Right kidney (tissue), 1 donor: Measurements from ENCODE around the gene CRIM1.

Source experiments
- DNase-seq: peaks from one replicate; pipeline ENCODE4 v3.0.0-alpha.2; 2016

The CRIM1 gene

DNA sequence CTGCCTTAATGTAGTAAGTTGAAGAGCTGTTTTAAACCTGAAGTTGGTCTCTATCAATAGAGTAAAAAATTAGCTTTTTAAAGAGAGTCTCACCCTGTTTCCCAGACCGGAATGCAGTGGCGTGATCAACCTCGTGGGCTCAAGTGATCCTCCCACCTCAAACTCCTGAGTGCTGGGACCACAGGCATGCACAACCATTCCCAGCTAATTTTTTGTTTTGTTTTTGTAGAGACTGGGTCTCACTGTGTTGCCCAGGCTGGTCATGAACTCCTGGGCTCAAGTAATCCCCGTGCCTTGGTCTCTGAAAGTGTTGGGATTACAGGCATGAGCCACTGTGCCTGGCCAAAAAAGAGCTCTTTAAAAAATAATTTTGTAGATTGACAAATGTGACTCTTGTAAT is 40.3 kb downstream of the CRIM1 start:
- no peak for DNase-seq

- no peak for DNase-seq
These were observed 41.4 kb downstream of the CRIM1 start for GRCh38 chr2:36396878-36397539.

DNA sequence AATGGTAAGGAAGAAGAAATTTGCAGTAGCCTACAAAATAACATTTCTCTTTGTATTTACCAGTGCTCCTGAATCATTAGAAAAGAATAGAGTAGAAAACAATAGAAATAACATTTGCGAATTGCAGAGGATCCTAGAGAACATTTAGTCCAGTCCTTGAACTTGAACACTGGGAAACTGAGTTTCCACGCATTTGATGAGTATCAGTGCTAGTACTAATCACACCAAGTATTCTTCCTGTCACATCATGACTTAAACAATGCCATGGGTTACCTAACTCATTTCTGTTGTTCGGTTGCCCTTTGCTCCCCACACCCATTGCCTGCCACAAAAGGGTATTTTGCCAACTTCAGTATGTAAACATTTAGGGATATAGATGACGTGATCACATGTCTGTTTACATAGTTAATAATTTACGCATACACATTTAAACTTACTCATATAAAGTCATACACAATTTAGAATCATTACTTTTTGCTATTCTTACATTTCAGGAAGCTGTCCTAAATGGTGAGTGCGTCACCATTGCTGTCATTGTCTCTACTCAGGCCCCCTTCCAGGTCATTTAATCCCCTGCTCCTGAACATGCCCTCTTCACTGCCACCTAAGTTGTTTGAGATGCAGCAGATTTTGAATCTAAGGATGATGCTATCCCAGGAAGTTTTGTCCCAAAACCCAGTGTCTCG is 42.3 kb downstream of the CRIM1 start:
- DNase-seq, result no peak

GRCh38 chr2:36399050-36399449 is 43.5 kb downstream of the CRIM1 start:
- DNase-seq, result no peak

- DNase-seq, result no peak
These were observed 48.2 kb downstream of the CRIM1 start for GRCh38 chr2:36403675-36404230.

DNA sequence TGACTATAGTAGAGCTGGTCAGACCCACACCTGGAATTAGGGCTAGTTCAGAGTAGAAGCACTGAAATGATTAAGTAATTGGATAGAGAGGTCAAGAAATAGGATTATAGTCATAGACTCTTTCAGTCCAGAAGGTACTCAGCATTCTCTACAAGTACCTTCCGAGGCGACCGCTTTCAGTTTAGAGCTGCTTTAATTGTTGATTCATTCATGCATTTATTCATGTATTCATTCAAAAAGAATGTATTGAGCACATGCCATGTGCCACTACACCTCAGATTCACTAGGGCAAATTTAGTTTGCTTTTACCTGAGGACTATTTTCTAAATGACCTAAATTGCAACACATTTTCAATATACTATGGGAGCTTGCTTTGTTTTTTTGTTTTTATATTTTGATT is 48.7 kb downstream of the CRIM1 start:
- DNase-seq, result no peak

DNA sequence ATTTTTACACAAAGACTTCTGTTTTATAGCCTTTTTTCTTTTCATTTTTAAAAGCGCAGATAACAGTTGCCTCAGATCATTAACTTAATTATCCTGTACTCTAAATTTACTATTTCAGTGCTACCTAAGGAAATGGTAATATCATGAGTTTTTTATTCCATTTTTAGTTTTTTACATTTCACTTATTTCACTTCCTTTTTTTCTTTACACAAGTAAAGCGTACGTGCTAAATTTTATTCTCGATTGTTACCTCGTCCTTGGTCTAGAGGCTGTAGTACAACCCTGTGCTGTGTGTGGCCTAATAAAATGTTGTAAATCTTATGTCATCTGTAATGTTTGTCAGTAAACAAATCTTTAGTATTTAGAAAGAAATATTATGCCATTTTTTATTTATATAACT is 49.2 kb downstream of the CRIM1 start:
- DNase-seq, result no peak

DNA sequence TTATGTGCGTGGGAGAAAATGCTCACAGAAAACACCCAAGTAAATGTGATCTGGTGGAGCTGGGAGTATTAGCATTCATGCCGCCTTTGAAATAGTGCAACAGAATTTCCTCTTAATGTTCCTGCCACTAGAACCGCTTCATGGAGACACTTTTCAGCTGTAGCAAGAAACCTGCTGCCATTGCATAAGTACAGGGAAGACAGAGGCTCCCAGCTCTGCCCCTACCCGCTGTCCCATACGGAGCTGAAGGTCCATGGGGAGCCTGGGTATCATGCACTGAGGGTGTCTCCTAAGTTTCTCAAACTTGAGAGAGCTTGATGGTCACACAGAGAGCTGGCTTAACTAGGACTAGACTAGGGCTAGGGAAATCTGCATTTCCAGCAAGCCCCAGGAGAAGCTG is 49.6 kb downstream of the CRIM1 start:
- DNase-seq, result peak; percentile 11

DNA sequence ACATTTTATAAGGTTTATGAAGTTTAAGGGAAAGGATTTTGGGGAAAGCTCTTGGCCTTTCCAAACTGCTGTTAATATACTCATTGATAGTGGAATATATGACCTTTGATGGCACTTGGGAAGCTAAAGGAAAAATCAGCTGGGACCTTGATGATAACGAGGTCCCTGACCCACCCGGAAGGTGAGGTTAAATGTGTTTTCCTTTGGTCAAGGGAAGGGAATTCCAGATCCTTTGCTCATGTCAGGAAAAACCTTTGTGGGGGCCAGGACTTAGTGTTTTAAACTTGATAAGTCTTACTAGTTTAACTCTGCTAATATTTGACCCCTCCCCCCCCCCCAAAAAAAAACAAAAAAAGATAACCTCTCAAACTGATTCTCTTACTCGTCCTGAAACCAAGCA is 50.7 kb downstream of the CRIM1 start:
- DNase-seq, result no peak

DNA sequence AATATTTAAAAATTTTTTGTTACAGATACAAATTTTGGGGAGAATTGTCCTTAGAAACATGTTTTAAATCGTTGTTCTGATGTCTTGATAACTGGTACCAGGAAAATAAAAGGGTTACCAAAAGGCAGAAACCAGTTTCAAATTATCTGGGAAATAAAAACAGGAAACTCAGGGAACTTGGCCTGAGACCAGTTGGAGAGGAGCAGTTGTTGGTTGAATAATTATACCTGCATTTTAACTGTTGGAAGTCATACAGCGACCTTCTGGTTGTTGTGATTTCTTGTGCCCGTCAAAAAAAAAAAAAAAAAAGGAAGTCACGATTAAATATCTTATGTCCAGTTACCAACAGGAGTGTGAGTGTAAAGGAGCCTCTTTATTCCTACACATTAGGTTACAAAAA is 51.8 kb downstream of the CRIM1 start:
- DNase-seq, result no peak

- peak; percentile 16 for DNase-seq
These were observed 52.7 kb downstream of the CRIM1 start for GRCh38 chr2:36408198-36408703.

GRCh38 chr2:36409335-36409734 is 53.8 kb downstream of the CRIM1 start:
- no peak for DNase-seq

DNA sequence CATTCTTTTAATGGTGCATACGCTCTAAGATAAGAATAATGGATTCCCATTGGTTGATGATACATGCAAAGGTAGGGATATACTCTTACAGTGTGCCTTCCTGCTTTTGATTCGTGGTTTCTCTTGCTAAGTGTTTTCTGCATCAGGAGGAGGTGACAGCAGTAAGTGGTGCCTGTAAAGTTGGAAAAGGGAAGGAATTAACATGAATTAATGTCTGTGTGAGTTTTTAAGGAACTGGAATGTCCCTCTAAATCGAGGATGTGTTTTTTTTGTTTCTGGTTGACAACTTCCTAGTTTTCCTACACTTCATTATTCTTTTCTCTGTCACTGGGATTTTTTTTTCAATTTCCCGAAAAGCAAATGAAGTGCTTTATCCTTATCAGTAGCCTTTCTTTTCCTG is 54.4 kb downstream of the CRIM1 start:
- DNase-seq, result no peak

DNA sequence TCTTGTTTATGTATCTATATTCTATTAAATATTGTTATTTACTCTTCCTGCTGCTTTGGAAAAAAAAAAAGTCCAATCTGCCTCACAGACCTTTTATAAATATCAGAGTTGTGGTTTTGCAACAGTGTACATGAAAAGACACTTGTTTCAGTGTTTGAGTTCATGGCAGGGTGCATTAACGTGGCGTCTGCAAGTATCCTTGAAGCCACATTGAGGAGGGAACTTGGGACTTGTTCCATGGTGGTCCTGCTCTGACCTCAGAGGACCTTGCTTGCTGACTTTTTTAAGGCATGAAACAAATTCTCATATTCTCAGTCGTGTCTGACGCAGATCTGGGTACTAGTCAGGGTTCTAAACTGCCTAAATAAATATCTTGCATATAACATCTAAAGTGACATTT is 55.1 kb downstream of the CRIM1 start:
- DNase-seq, result no peak

GRCh38 chr2:36411962-36412444 is 56.4 kb downstream of the CRIM1 start:
- DNase-seq, result no peak

GRCh38 chr2:36413218-36413617 is 57.6 kb downstream of the CRIM1 start:
- peak; percentile 10 for DNase-seq

- DNase-seq, result no peak
These were observed 58.7 kb downstream of the CRIM1 start for GRCh38 chr2:36414307-36414706.

DNA sequence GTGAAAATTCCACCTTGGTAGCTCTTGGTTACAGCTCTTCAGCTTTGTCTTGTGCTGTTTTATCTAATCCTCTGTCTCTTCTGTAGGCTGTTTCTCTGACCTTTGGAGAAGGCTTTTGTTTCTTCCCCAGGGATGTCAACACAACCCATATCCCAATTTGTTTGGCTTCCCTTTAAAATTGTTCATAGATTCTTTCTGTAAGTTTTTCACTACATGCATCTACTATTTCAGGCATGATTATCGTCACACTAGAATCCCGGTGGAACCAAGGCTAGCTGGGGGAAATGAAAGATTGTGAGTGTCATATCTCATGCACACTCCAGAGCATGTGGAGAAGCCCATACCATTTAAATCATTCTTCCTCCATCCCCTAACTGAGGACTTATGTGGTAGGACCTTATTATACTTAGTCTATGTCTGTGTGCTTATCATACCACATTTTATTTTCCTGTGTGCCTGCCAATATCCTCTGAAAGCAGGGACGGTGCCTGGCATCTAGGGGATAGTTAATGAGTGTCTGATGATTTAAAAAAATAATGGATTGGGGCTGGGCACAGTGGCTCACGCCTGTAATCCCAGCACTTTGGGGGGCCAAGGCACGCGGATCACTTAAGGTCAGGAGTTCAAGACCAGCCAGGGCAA is 59.9 kb downstream of the CRIM1 start:
- DNase-seq, result no peak

- no peak for DNase-seq
These were observed 61.0 kb downstream of the CRIM1 start for GRCh38 chr2:36416370-36417165.

DNA sequence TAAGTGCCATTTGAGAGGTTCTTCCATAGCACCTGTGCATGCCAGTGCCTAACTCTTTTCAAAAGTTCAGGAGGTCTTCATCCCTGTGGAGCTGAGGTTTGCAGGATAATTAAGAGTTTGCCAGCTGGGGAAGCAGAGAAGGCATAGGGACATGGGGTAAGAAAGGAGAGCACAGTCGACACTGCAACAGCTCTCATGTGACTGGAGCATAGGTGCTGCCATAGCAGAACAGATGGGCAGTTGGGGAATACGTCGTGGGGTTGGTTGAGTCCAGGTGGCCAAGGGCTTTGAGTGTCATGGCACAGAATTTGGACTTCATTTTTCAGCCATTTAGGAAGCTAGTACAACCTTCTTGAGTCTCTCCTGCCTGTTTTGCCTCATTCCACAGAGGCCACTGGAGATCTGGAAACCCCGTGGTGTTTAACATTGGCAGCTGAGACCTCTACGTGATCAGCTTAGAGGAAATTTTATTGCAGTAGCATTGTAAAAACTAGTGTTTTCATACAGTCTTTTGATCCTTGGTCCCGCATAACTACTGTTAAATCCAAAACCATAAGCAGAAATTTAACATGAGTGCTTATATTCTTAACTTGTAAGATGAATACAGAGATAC is 65.1 kb downstream of the CRIM1 start:
- no peak for DNase-seq

DNA sequence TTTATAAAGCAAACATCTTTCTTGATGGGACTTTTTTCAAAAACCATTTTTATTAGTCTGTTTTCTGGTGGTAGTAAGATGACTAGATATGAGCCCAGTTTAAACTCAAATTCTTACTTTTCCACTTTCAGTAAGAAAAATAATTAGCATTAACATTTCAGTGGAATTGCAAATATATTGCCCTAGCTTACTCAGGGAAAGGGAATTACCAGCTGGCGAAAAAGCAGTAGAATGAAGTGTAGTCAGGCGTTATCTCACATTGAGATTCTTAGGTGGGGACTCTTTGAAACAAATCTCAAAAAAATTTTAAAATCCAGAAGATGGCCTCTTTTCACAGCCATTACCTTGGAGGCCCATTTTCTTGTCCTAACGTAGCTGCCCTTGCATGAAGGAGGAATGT is 65.8 kb downstream of the CRIM1 start:
- no peak for DNase-seq

- no peak for DNase-seq
These were observed 67.6 kb downstream of the CRIM1 start for GRCh38 chr2:36423172-36423571.
